GM19397 (cell line): Measurements from ENCODE around the gene NIP7.
"Not testable (repeated sequence)": the region's sequence is repeated elsewhere in the genome, so short reads cannot be mapped to it uniquely, and the experiment has no call there.

Source experiments
- ATAC-seq: cut with Tn5 transposase; IDR thresholded peaks from one replicate; pipeline ENCODE4 v1.9.1; 2021; ENCODE audit warnings: mild to moderate bottlenecking, moderate library complexity; ENCODE audit not compliant: unreplicated experiment

NIP7 gene

GRCh38 chr16:69338557-69339288, 849 bp upstream of the NIP7 start:
- no peak for ATAC-seq

- no peak for ATAC-seq
Measured at GRCh38 chr16:69340095-69340644, 598 bp downstream of the NIP7 start.

GRCh38 chr16:69344171-69344570, 4.6 kb downstream of the NIP7 start:
- ATAC-seq, result no peak

- no peak for ATAC-seq
Measured at GRCh38 chr16:69345923-69346322, 6.4 kb downstream of the NIP7 start.

GRCh38 chr16:69346683-69347082, 7.1 kb downstream of the NIP7 start:
- no peak for ATAC-seq

- no peak for ATAC-seq
Measured at GRCh38 chr16:69348222-69348621, 8.7 kb downstream of the NIP7 start.

- no peak for ATAC-seq
Measured at GRCh38 chr16:69349536-69349935, 10.0 kb downstream of the NIP7 start.

GRCh38 chr16:69350536-69351133, 11.1 kb downstream of the NIP7 start:
- ATAC-seq, result no peak

- ATAC-seq, result no peak
Measured at GRCh38 chr16:69351309-69352027, 11.9 kb downstream of the NIP7 start, which contains the start of gene TMED6. Gene TMED6 (minus strand): TSS chr16:69351786. CDS start chr16:69351753, 33 bp downstream.

GRCh38 chr16:69360070-69360469, 20.5 kb downstream of the NIP7 start:
- ATAC-seq, result not testable (repeated sequence)

- no peak for ATAC-seq
Measured at GRCh38 chr16:69363281-69363717, 23.7 kb downstream of the NIP7 start.

GRCh38 chr16:69364088-69364487, 24.5 kb downstream of the NIP7 start:
- no peak for ATAC-seq

- no peak for ATAC-seq
Measured at GRCh38 chr16:69365901-69366300, 26.3 kb downstream of the NIP7 start.

- no peak for ATAC-seq
Measured at GRCh38 chr16:69366431-69366830, 26.9 kb downstream of the NIP7 start.

- no peak for ATAC-seq
Measured at GRCh38 chr16:69367980-69368379, 28.4 kb downstream of the NIP7 start.

GRCh38 chr16:69368866-69369265, 29.3 kb downstream of the NIP7 start:
- ATAC-seq, result no peak

- ATAC-seq, result no peak
Measured at GRCh38 chr16:69371564-69371963, 32.0 kb downstream of the NIP7 start.

GRCh38 chr16:69373019-69373418, 33.4 kb downstream of the NIP7 start:
- ATAC-seq, result no peak

- no peak for ATAC-seq
Measured at GRCh38 chr16:69376393-69377059, 37.0 kb downstream of the NIP7 start.

GRCh38 chr16:69378036-69378435, 38.5 kb downstream of the NIP7 start:
- no peak for ATAC-seq

- ATAC-seq, result no peak
Measured at GRCh38 chr16:69378760-69379159, 39.2 kb downstream of the NIP7 start.
